HUES64 (cell line): ENCODE data around the gene AK4.
"Not testable (repeated sequence)": the region's sequence is repeated elsewhere in the genome, so short reads cannot be mapped to it uniquely, and the experiment has no call there.

Experiments used
- H3K27ac ChIP-seq: 2 replicates; pipeline ENCODE4 v1.7.0; 2013; ENCODE audit warnings: low read depth, low read length, inconsistent platforms
- H3K27me3 ChIP-seq: 2 replicates; pipeline ENCODE4 v1.6.1; 2013; ENCODE audit warnings: mild to moderate bottlenecking, low read length; ENCODE audit not compliant: insufficient read depth
- H3K36me3 ChIP-seq: 2 replicates; pipeline ENCODE4 v1.6.1; 2013; ENCODE audit warnings: mild to moderate bottlenecking, low read length; ENCODE audit not compliant: insufficient read depth
- H3K4me1 ChIP-seq: 2 replicates; pipeline ENCODE4 v1.6.1; 2013; ENCODE audit warnings: mild to moderate bottlenecking, low read length, moderate library complexity; ENCODE audit not compliant: insufficient read depth
- H3K4me3 ChIP-seq: 2 replicates; pipeline ENCODE4 v1.5.1; 2013; ENCODE audit warnings: mild to moderate bottlenecking, low read length, moderate library complexity
- H3K9ac ChIP-seq: 2 replicates; pipeline ENCODE4 v1.6.1; 2013; ENCODE audit warnings: mild to moderate bottlenecking, low read depth, low read length
- H3K9me3 ChIP-seq: 2 replicates; pipeline ENCODE4 v1.6.1; 2013; ENCODE audit warnings: low read depth, low read length; ENCODE audit not compliant: insufficient read depth
- WGBS: fragments of 150-250, 120-280 bp; methylation state at CpG from one replicate; pipeline ENCODE4 v1.1.7; 2013; ENCODE audit warnings: missing lambda C conversion rate; 5-methylcytosine and 5-hydroxymethylcytosine counted together

Gene AK4

DNA sequence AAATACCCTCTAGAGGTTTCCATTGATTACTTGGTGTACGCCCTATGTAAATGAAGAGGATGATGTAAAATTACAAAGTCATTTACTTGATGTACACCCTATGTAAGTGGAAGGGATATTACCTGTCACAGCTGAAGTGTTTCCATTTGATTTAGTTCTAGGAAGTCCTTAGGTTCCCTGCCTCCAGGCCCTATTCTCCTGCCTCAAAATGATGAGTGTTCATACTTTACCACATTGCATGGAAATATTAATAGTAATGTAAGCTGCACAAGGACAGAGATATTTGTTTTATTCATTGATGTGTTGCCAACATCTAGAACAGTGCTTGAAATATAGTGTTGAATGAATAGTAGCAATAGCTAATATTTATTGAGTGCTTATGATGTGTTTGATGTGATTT lies 9.5 kb upstream of the AK4 start:
- no peak overlapping the region for H3K9ac ChIP-seq
- 100% methylated on average over 1 of the region's 1 CpG for WGBS

DNA sequence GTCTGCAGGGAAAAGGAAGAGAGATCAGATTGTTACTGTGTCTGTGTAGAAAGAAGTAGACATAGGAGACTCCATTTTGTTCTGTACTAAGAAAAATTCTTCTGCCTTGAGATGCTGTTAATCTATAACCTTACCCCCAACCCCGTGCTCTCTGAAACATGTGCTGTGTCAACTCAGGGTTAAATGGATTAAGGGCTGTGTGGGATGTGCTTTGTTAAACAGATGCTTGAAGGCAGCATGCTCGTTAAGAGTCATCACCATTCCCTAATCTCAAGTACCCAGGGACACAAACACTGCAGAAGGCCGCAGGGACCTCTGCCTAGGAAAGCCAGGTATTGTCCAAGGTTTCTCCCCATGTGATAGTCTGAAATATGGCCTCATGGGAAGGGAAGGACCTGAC lies 8.2 kb upstream of the AK4 start:
- not testable (repeated sequence) for H3K27ac ChIP-seq, H3K4me1 ChIP-seq, H3K27me3 ChIP-seq

More for the DNA sequence above, 9.5 kb upstream of the AK4 start:
- no peak overlapping the region for H3K27ac ChIP-seq
- no peaks in the 10 kb centered on the region for H3K27me3 ChIP-seq
- H3K4me1 ChIP-seq, result no peaks in the 10 kb centered on the region
- no peaks in the 10 kb centered on the region for H3K9me3 ChIP-seq
- no peak overlapping the region for H3K4me3 ChIP-seq
- no peaks in the 10 kb centered on the region for H3K36me3 ChIP-seq

DNA sequence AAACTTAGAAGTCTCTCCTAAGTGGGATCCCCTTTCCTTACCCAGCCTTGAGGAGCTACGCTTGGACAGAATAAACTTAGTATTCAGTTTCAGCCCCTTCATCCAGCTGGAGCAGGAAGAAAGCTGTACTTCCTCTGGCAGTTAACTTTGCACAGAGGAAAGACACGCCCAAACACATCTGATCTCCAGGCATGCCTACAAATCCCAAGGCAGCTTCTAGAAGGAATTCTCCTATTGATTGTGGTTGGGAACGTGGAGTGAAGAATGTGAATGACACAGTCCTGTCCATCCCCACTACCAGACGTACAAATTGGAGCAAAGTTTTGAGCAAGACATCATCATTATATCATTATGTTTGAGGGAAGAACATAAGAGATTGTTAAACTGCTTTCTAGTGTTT lies 6.6 kb upstream of the AK4 start:
- Histone ChIP-seq H3K27ac (no peak overlapping the region), H3K27me3 (peaks cover 19% of the 10 kb centered on the region), H3K9ac (no peak overlapping the region), H3K36me3 (no peaks in the 10 kb centered on the region), H3K4me1 (peaks cover 1% of the 10 kb centered on the region; the same call in 1 of the 2 replicates), H3K4me3 (no peak overlapping the region), H3K9me3 (no peaks in the 10 kb centered on the region)
- WGBS, result 93% methylated on average over 3 of the region's 4 CpGs

More for the DNA sequence above, 8.2 kb upstream of the AK4 start:
- not testable (repeated sequence) for H3K36me3 ChIP-seq, H3K4me3 ChIP-seq, H3K9me3 ChIP-seq, H3K9ac ChIP-seq
- WGBS, result 15% methylated on average over 2 of the region's 3 CpGs

DNA sequence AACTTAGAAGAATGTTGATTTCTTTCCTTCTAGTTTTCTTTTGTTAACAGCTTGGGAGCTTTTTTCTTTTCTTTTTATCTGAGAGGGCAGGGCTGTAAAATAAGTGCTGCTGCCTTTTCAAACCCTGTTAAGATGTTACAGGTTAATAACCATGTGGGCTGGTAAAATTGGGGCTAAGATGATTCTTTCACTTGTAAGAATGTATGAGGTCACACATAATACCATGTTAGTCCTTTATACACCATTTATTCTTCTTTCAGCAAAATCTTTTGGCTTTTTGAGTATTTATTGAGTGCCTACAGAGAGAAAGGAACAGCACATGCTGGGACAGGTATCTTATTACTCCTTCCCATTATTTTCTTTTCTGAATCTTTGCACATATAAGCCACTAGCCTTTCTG lies 6.1 kb upstream of the AK4 start:
- Histone ChIP-seq H3K27me3 (peaks cover 24% of the 10 kb centered on the region), H3K27ac (no peak overlapping the region), H3K4me3 (no peak overlapping the region), H3K9ac (no peak overlapping the region), H3K9me3 (no peaks in the 10 kb centered on the region), H3K4me1 (peaks cover 7% of the 10 kb centered on the region), H3K36me3 (no peaks in the 10 kb centered on the region)

DNA sequence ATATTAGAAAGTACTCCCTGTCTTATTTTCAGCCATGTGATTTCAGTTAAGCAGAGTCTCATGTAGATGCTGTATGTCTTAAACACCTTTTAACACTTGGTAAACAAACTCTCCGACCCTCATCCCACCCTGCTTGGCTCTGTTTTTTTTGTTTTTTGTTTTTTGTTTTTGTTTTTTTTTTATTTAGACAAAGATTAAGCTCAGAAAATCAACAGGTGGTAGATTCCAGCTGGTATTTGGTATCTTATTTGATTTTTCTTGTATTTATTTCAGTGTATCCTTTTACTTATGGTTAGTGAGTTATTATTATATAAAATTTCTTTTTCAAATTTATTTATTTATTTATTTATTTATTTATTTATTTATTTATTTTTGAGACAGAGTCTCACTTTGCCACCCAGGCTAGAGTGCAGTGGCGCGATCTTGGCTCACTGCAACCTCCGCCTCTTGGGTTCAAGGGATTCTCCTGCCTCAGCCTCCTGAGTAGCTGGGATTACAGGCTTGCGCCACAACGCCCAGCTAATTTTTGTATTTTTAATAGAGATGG lies 4.8 kb upstream of the AK4 start:
- not testable (repeated sequence) for H3K9ac ChIP-seq, H3K36me3 ChIP-seq, H3K4me1 ChIP-seq, H3K9me3 ChIP-seq, H3K4me3 ChIP-seq, H3K27ac ChIP-seq
- 95% methylated on average over 5 of the region's 6 CpGs for WGBS
- peaks cover 36% of the 10 kb centered on the region for H3K27me3 ChIP-seq

DNA sequence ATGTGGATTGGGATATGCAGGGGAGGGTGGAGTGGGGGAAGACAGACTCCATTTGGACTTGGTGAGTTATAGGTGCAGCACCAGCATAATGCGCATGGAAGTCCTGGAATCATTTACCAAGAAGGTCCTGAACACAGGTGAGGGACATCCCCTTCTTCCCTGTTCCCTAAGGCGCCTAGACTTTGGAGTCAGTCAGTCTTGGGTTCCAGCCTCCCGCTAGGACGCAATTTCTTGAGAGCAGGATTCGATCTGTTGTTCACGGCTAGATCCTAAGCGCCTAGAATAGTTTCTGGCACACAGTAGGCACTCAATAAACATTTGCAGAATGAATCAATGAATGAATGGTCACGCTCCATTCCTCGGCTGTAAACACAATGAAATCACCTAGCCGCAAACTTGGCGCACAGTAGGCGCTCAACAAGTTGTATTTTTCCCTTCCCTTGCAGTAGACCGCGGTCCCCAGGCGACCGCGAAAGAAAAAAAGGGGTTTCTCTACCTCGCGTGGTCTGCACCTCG lies 1.0 kb upstream of the AK4 start:
- Histone ChIP-seq H3K36me3 (no peaks in the 10 kb centered on the region), H3K9me3 (no peaks in the 10 kb centered on the region), H3K9ac (peak overlapping the region; percentile 84), H3K4me1 (peaks cover 28% of the 10 kb centered on the region), H3K27ac (no peak overlapping the region), H3K27me3 (peaks cover 53% of the 10 kb centered on the region), H3K4me3 (peak overlapping the region; percentile 62)
- WGBS, result 14% methylated on average over 20 of the region's 20 CpGs

DNA sequence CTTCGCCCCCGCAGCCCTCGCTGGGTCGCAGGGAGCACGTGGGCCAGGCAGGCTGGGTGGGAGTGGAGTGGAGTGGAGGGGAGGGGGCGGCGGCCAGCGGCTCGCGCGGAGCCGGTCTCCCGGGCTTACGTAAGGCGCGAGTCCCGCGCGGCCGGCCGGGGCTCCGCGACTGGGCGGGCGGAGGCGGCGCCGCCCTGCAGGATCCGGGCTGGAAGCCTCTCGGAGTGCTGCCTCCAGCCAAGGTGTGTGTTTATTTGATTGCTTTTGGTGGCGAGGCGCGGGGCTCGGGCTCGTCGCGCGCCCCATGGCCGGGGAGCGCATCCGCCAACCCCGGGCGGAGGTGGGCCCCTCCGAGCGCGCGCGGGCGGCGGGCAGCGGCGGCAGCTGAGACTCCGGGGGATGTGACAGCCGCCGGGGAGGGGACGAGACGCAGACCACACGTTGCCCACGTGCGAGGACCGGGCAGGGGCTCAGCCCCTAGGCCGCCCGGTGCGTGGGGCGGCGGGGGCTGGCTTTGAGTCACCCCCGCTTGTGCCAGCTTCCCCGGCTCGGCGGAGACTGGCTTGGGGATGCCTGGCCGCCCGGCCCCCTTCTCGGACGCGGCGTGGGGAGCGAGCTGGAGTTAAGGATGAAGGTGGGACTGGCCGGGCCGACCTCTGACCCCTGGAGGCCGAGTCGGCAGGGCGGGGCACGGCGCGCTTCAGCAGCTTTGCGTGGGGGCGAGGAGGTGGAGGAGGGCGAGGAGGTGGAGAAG lies 402 bp upstream of the AK4 start:
- Histone ChIP-seq H3K27me3 (peaks cover 53% of the 10 kb centered on the region), H3K4me1 (peaks cover 30% of the 10 kb centered on the region), H3K9ac (peak overlapping the region; percentile 84), H3K27ac (no peak overlapping the region), H3K9me3 (no peaks in the 10 kb centered on the region), H3K4me3 (peak overlapping the region; percentile 62), H3K36me3 (no peaks in the 10 kb centered on the region)
- WGBS, result under 1% methylated on average over 88 of the region's 88 CpGs

DNA sequence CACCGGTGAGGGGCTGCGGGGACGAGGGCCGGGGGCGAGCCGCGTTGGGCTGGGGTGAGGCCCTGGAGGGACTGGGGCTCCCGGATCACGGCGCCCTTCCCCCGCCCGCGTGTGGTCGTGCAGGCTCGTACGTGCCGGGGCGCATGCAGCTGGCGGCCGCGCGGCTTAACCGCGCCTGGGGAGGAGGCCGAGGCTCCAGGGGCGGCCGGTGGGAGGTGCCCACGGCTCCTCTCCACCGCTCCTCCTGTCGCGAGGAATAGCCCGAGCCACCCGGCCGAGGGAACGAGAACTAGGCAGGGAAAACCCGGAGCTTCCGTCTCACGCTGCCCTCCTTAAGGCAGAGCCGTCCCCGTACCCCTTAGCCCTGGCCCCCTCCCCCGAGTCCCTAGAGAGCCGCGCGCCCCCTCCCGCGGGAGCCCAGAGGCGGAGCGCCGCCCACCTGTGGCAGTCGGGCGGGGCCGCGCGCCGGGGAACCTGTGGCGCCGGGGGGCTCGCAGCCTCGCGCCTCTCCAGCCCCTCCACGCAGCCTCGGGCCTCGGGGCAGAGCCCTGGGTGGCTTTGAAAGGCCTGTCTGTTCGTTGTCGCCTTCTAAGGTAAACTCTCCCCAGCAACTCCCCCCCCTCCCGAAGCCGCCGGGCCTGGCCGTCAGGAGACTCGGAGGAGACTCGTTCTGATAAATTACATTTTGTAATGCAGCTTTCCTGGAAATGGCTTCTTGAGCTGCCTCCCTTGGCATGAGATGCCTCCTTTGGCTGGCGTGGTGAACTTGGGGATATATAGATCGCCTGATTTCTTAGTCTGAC lies 746 bp downstream of the AK4 start:
- under 1% methylated on average over 73 of the region's 73 CpGs for WGBS
- peak overlapping the region; percentile 84 for H3K9ac ChIP-seq
- peak overlapping the region; percentile 70; the same call in 1 of the 2 replicates for H3K27ac ChIP-seq
- H3K4me3 ChIP-seq, result peak overlapping the region; percentile 62
- H3K36me3 ChIP-seq, result no peaks in the 10 kb centered on the region
- H3K4me1 ChIP-seq, result peaks cover 41% of the 10 kb centered on the region
- peaks cover 53% of the 10 kb centered on the region for H3K27me3 ChIP-seq
- no peaks in the 10 kb centered on the region for H3K9me3 ChIP-seq

DNA sequence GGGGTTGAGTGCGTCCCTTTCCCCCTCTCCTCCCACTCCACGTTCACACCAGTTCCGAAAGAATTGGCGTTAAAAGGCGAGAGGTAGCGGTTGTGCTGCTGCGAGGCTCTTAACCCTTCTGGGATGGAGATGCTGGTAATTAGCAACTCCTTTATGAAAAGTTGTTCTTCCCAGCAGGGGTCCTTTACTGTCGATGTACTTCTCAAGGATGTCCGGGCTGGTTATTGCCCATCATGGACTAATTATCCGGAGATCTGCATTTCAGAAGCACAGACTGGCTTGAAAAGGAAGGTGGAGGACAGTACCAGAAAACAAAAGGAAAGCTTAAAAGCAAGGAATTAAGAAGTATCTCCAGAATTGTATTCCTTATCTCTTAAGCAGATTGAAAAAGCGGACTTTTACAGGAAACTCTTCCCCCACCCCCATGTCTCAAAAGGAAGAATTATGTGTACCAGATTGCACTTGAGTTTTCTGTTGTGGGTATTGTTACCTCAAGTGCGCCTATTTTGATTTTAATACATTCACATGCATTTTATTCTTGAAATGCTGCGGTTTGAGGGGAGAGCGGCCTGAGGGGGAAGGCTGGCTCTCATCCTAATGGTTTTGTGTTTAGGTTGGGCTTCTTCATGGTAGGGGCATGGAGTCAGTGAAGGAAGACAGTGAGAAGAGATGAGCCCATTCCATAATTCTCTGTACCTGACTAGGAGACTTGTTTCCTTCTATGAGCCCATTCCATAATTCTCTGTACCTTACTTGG lies 1.5 kb downstream of the AK4 start:
- Histone ChIP-seq H3K27ac (peak overlapping the region; percentile 70; the same call in 1 of the 2 replicates), H3K36me3 (no peaks in the 10 kb centered on the region), H3K9me3 (no peaks in the 10 kb centered on the region), H3K27me3 (peaks cover 52% of the 10 kb centered on the region), H3K4me3 (peak overlapping the region; percentile 62), H3K4me1 (peaks cover 46% of the 10 kb centered on the region), H3K9ac (peak overlapping the region; percentile 84)
- 0% methylated on average over 9 of the region's 14 CpGs for WGBS

DNA sequence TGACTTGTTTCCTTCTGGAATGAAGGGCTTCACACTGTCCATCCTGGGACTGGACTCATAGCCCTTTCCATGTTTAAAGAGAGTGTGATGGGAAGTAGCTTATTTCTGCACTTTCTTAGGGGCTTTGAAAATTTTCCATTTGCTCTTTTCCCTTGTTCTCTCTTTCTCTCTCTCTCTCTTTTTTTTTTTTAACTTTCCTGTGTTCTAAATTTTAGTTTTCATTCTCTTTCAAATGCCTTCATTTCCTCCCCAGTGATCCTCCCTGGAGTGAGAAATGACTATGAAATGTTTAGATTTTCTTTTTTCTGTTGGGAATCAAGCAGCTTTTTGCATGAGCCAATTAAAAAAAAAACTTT lies 2.1 kb downstream of the AK4 start:
- peaks cover 47% of the 10 kb centered on the region for H3K27me3 ChIP-seq
- H3K27ac ChIP-seq, result peak overlapping the region; percentile 65
- no peaks in the 10 kb centered on the region for H3K36me3 ChIP-seq
- H3K9me3 ChIP-seq, result no peaks in the 10 kb centered on the region
- peaks cover 46% of the 10 kb centered on the region for H3K4me1 ChIP-seq
- H3K4me3 ChIP-seq, result peak overlapping the region; percentile 62
- H3K9ac ChIP-seq, result peak overlapping the region; percentile 13
